Pancreas (tissue), 10 donors: ENCODE results near the gene IFIT5. TPM values are rescaled to one million over a fixed set of nuclear protein-coding genes. Genes with fewer than 3 reads are reported as not detected.
A peak's percentile ranks its signal among the peaks of the same experiment; 100 is the strongest.
"Not testable (repeated sequence)": the region's sequence is repeated elsewhere in the genome, so short reads cannot be mapped to it uniquely, and the experiment has no call there.

Experiments
- ATAC-seq, 4 donors: fragments of 200-7000 bp; cut with Tn5 transposase; one replicate each; pipeline versions ENCODE4 v1.8.0 to v1.9.1; 2020; ENCODE audit warnings: mild to moderate bottlenecking in 4 of 4, moderate library complexity in 4 of 4
- DNase-seq, 6 donors: peaks; one replicate each; pipeline ENCODE4 v3.0.0-alpha.2; 2020
- FAIRE-seq: peaks from 2 replicates; lab custom pipeline; 2012; peaks lifted over from hg19 to GRCh38; lab: Jason Lieb, UNC
- H3K27ac ChIP-seq, 4 donors: fragments of 200-600 bp; sonication (generic); 1 replicate in 3 of 4; 2 replicates in 1 of 4; pipeline versions ENCODE4 v1.5.0 to v1.8.0; 2020
- H3K27me3 ChIP-seq, 4 donors: fragments of 200-600 bp; one replicate each; pipeline ENCODE4 v1.8.0; 2021
- H3K36me3 ChIP-seq, 3 donors: fragments of 200-600 bp; sonication (generic) in 1 of 3; one replicate each; pipeline versions ENCODE4 v1.5.0 to v1.8.0; 2020 to 2021
- H3K4me1 ChIP-seq, 3 donors: fragments of 200-600 bp; one replicate each; pipeline ENCODE4 v1.8.0; 2021
- H3K4me3 ChIP-seq, 4 donors: fragments of 200-600 bp; sonication (generic) in 2 of 4; one replicate each; pipeline versions ENCODE4 v1.5.0 to v1.8.0; 2020 to 2021
- H3K9me3 ChIP-seq, 4 donors: fragments of 200-600 bp; one replicate each; pipeline ENCODE4 v1.8.0; 2021
- CTCF ChIP-seq, 4 donors: fragments of 200-600 bp; sonication (generic) in 3 of 4; IDR thresholded peaks; one replicate each; pipeline versions ENCODE4 v1.5.0 to v1.8.0; 2021; ENCODE audit warnings: antibody characterized with exemption in 4 of 4
- WGBS, 2 donors: extraction: QIAGEN DNeasy Blood & Tissue Kit; methylation state at CpG; one replicate each; pipeline ENCODE4 v1.1.7; 2013; 5-methylcytosine and 5-hydroxymethylcytosine counted together
- intact Hi-C, 3 donors: fragments of 100-400 bp; cut with DNase I; formaldehyde crosslinking; loops; one replicate each; pipeline versions ENCODE4 v1.11.1 to v1.14.2; 2022
- polyA plus RNA-seq, 2 donors: library from polyadenylated mRNA; stranded (reverse); fragments of 200-250 nt; gene quantifications; one replicate each; pipeline ENCODE4 v1.2.3, GENCODE V29; 2013
- total RNA-seq, 6 donors: library from RNA; stranded (reverse); fragmentation: NEBNext Ultra II Directional in 4 of 6; extraction: Animal tissue kit (Norgen Biotek cat#: 25700) in 4 of 6; gene quantifications; one replicate each; pipeline versions ENCODE4 v1.2.1 to v1.2.4, GENCODE V29; 2021 to 2023
- donor health status: healthy with polysubstance abuse.
- donor health status: DM: no; HTN: no; CAD: no; lungs with moderate emphysema.
- donor health status: DM: no; HTN: no; CAD: no.
- donor health status: control.
- donor health status: control.
- donor health status: Bipolar disorder and iron deficiency.
- donor health status: DM: yes; HTN: yes; CAD: no.
- donor health status: DM: no; HTN: no; CAD: no.
- donor health status: DM: no; HTN: no; CAD: no.
- donor health status: DM: yes; HTN: yes; CAD: no.

The IFIT5 gene
- total and polyA plus RNA-seq, 8 donors: 2.9 to 8.1 (median 4.2) TPM

- 80 to 90% methylated on average over 1 of the region's 1 CpG for WGBS, 2 donors
- ATAC-seq (no peak), DNase-seq (no peak), FAIRE-seq (no peak)
- Histone ChIP-seq H3K4me1 (no peaks in the 10 kb centered on the region), H3K27ac (no peak overlapping the region), H3K9me3 (no peaks in the 10 kb centered on the region), H3K27me3 (no peaks in the 10 kb centered on the region), H3K4me3 (no peak overlapping the region), H3K36me3 (no peaks in the 10 kb centered on the region)
- no peak for TF ChIP-seq CTCF (IDR thresholded peaks at IDR 0.05)
- intact Hi-C loops: no loop called here
These were observed 27.9 kb downstream of the IFIT5 start for GRCh38 chr10:89442289-89442688.

- H3K27me3 ChIP-seq, ATAC-seq, intact Hi-C loops, H3K27ac ChIP-seq, H3K4me1 ChIP-seq, H3K9me3 ChIP-seq, H3K36me3 ChIP-seq, FAIRE-seq, H3K4me3 ChIP-seq: not testable (repeated sequence)
- peak in 1 of 6 donors; percentile 46 for DNase-seq
- 91 to 97% methylated on average over 7 of the region's 7 CpGs for WGBS, 2 donors
These were observed 30.5 kb downstream of the IFIT5 start for GRCh38 chr10:89444819-89445218.

GRCh38 chr10:89450901-89451300 lies 36.5 kb downstream of the IFIT5 start:
- intact Hi-C loops: no loop called here
- Histone ChIP-seq H3K9me3 (no peaks in the 10 kb centered on the region), H3K4me3 (no peak overlapping the region), H3K27ac (no peak overlapping the region), H3K4me1 (peaks cover 0 to 4% (median 0%) of the 10 kb centered on the region in 3 donors), H3K27me3 (no peaks in the 10 kb centered on the region), H3K36me3 (no peaks in the 10 kb centered on the region)
- no peak for DNase-seq
- ATAC-seq: peak in 1 of 4 donors; percentile 22
- no peak for FAIRE-seq
- no peak for TF ChIP-seq CTCF (IDR thresholded peaks at IDR 0.05)
- 66 to 74% methylated on average over 2 of the region's 2 CpGs for WGBS, 2 donors

GRCh38 chr10:89452193-89452592 lies 37.8 kb downstream of the IFIT5 start:
- Histone ChIP-seq H3K36me3 (no peaks in the 10 kb centered on the region), H3K4me1 (peaks cover 0 to 4% (median 0%) of the 10 kb centered on the region in 3 donors), H3K4me3 (no peak overlapping the region), H3K27me3 (no peaks in the 10 kb centered on the region), H3K27ac (no peak overlapping the region), H3K9me3 (no peaks in the 10 kb centered on the region)
- ATAC-seq: no peak
- no peak for TF ChIP-seq CTCF (IDR thresholded peaks at IDR 0.05)
- intact Hi-C loops: no loop called here
- DNase-seq: no peak
- 76 to 79% methylated on average over 1 of the region's 1 CpG for WGBS, 2 donors
- no peak for FAIRE-seq

GRCh38 chr10:89454561-89455347 lies 40.4 kb downstream of the IFIT5 start:
- Histone ChIP-seq H3K9me3 (no peaks in the 10 kb centered on the region), H3K27ac (no peak overlapping the region), H3K27me3 (no peaks in the 10 kb centered on the region), H3K4me1 (peaks cover 0 to 4% (median 0%) of the 10 kb centered on the region in 3 donors), H3K4me3 (no peak overlapping the region), H3K36me3 (no peaks in the 10 kb centered on the region)
- no peak for TF ChIP-seq CTCF (IDR thresholded peaks at IDR 0.05)
- DNase-seq (no peak), FAIRE-seq (no peak), ATAC-seq (no peak)
- intact Hi-C loops: no loop called here
- WGBS, 2 donors: 87% methylated on average over 1 of the region's 1 CpG
